Common myeloid progenitor, CD34-positive (primary cell): ENCODE results near the gene GAP43.
"Not testable (repeated sequence)": the region's sequence is repeated elsewhere in the genome, so short reads cannot be mapped to it uniquely, and the experiment has no call there.

ENCODE experiments used
- CTCF ChIA-PET: fragments of 350-600 bp; sonication (Branson Sonifier 250); formaldehyde crosslinking; loops from one replicate; lab custom pipeline; 2021; ENCODE audit warnings: antibody characterized with exemption; lab: Charles Lee
- POLR2A ChIA-PET: fragments of 350-600 bp; sonication (Branson Sonifier 250); formaldehyde crosslinking; loops from one replicate; lab custom pipeline; 2021; ENCODE audit warnings: antibody characterized with exemption; lab: Charles Lee
- DNase-seq, 3 donors: peaks; one replicate each; pipeline versions ENCODE4 v3.0.0 to v3.0.0-alpha.2; 2013
- H3K27ac ChIP-seq, 2 experiments: 1 replicate in 1 of 2; 2 replicates in 1 of 2; pipeline ENCODE4 v1.7.0; 2013; ENCODE audit warnings: inconsistent platforms in 2 of 2, low read length in 2 of 2, mild to moderate bottlenecking in 2 of 2, low read depth in 1 of 2, moderate library complexity in 1 of 2; ENCODE audit not compliant: severe bottlenecking in 2 of 2, insufficient read depth in 1 of 2, poor library complexity in 1 of 2
- H3K27me3 ChIP-seq, 5 experiments: replicated peaks in 2 of 5; 1 replicate in 3 of 5; 2 replicates in 2 of 5; pipeline versions ENCODE4 v1.6.1 to v1.7.0; 2013; ENCODE audit warnings: low read length in 4 of 5, mild to moderate bottlenecking in 2 of 5, moderate library complexity in 2 of 5, inconsistent platforms in 1 of 5; ENCODE audit not compliant: insufficient read depth in 5 of 5, control insufficient read depth in 4 of 5
- H3K36me3 ChIP-seq, 4 experiments: 1 replicate in 2 of 4; 2 replicates in 2 of 4; pipeline versions ENCODE4 v1.6.1 to v1.7.0; 2013; ENCODE audit warnings: low read length in 3 of 4, control low read depth in 1 of 4, mild to moderate bottlenecking in 1 of 4; ENCODE audit not compliant: control insufficient read depth in 4 of 4, insufficient read depth in 4 of 4
- H3K4me1 ChIP-seq, 4 experiments: 1 replicate in 3 of 4; 2 replicates in 1 of 4; pipeline versions ENCODE4 v1.6.1 to v1.7.1; 2013; ENCODE audit warnings: low read length in 3 of 4, mild to moderate bottlenecking in 3 of 4, control low read depth in 1 of 4, inconsistent platforms in 1 of 4, moderate library complexity in 1 of 4; ENCODE audit not compliant: control insufficient read depth in 4 of 4, insufficient read depth in 4 of 4; ENCODE audit errors: control extremely low read depth in 1 of 4
- H3K4me3 ChIP-seq, 7 experiments: 1 replicate in 4 of 7; 2 replicates in 3 of 7; pipeline versions ENCODE4 v1.5.1 to v1.7.0; 2013; ENCODE audit warnings: mild to moderate bottlenecking in 7 of 7, low read length in 6 of 7, moderate library complexity in 6 of 7, inconsistent platforms in 2 of 7, low read depth in 2 of 7, control low read depth in 1 of 7; ENCODE audit not compliant: insufficient read depth in 4 of 7, control insufficient read depth in 1 of 7; ENCODE audit errors: extremely low read depth in 1 of 7
- H3K9me3 ChIP-seq, 5 experiments: 1 replicate in 4 of 5; 2 replicates in 1 of 5; pipeline versions ENCODE4 v1.6.1 to v1.7.1; 2013; ENCODE audit warnings: low read length in 4 of 5, mild to moderate bottlenecking in 2 of 5, inconsistent platforms in 1 of 5, low read depth in 1 of 5, moderate library complexity in 1 of 5; ENCODE audit not compliant: control insufficient read depth in 4 of 5, insufficient read depth in 2 of 5; ENCODE audit errors: control extremely low read depth in 1 of 5
- WGBS: methylation state at CpG from one replicate; pipeline ENCODE4 v1.1.5; 2013; ENCODE audit not compliant: insufficient coverage; 5-methylcytosine and 5-hydroxymethylcytosine counted together

GAP43 gene

GRCh38 chr3:115736341-115736740 lies 113.0 kb downstream of the GAP43 start:
- H3K36me3 ChIP-seq, H3K4me3 ChIP-seq, H3K9me3 ChIP-seq, CTCF ChIA-PET, DNase-seq, H3K27me3 ChIP-seq, POLR2A ChIA-PET, H3K27ac ChIP-seq, H3K4me1 ChIP-seq: not testable (repeated sequence)
- no CpG with 5 or more reads among the region's 3 CpGs for WGBS

- H3K27me3 ChIP-seq, result no peaks in the 10 kb centered on the region
- CTCF ChIA-PET, result no interaction called here
- no peak overlapping the region for H3K4me3 ChIP-seq
- no peak overlapping the region for H3K27ac ChIP-seq
- POLR2A ChIA-PET, result no interaction called here
- DNase-seq, result no peak
- WGBS, result 98% methylated on average over 5 of the region's 5 CpGs
- H3K9me3 ChIP-seq, result peaks cover 0 to 5% (median 0%) of the 10 kb centered on the region in 5 experiments
- no peaks in the 10 kb centered on the region for H3K36me3 ChIP-seq
- no peaks in the 10 kb centered on the region for H3K4me1 ChIP-seq
Observed at GRCh38 chr3:115741650-115742049, 118.3 kb downstream of the GAP43 start.

DNA sequence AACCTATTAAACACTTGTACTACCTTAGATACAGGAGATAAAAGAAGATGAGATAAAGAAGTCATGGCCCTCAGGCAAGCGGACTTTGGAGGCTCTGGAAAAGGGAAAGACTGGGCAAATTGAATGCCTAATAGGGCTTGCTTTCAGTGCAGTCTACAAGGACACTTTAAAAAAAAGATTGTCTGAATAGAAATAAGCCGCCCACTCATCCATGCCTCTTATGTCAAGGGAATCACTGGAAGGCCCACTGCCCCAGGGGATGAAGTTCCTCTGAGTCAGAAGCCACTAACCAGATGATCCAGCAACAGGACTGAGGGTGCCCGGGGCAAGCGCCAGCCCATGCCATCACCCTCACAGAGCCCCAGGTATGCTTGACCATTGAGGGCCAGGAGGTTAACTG lies 121.2 kb downstream of the GAP43 start:
- H3K9me3 ChIP-seq, H3K27ac ChIP-seq, H3K4me1 ChIP-seq, CTCF ChIA-PET, H3K27me3 ChIP-seq, H3K4me3 ChIP-seq, H3K36me3 ChIP-seq, POLR2A ChIA-PET, DNase-seq: not testable (repeated sequence)
- 100% methylated on average over 3 of the region's 4 CpGs for WGBS

DNA sequence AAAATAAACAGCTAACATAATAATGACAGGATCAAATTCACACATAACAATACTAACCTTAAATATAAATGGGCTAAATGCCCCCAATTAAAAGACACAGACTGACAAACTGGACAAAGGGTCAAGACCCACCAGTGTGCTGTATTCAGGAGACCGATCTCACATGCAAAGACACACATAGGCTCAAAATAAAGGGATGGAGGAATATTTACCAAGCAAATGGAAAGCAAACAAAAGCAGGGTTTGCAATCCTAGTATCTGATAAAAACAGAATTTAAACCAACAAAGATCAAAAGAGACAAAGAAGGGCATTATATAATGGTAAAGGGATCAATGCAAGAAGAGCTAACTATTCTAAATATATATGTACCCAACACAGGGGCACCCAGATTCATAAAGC lies 129.7 kb downstream of the GAP43 start:
- H3K27ac ChIP-seq, CTCF ChIA-PET, H3K9me3 ChIP-seq, DNase-seq, H3K4me3 ChIP-seq, H3K4me1 ChIP-seq, H3K36me3 ChIP-seq, H3K27me3 ChIP-seq: not testable (repeated sequence)
- POLR2A ChIA-PET, result interaction anchor here (0.7 kb wide), 1 partner anchor 237 kb away, joined by 4 read pairs; no protein-coding TSS in a partner anchor
- WGBS, result no CpG with 5 or more reads among the region's 1 CpG

GRCh38 chr3:115758076-115758763 lies 134.9 kb downstream of the GAP43 start:
- Histone ChIP-seq H3K27ac (no peak overlapping the region), H3K36me3 (no peaks in the 10 kb centered on the region), H3K9me3 (no peaks in the 10 kb centered on the region), H3K4me3 (no peak overlapping the region), H3K4me1 (no peaks in the 10 kb centered on the region), H3K27me3 (peaks cover 0 to 2% (median 0%) of the 10 kb centered on the region in 5 experiments)
- DNase-seq, result no peak
- 100% methylated on average over 1 of the region's 1 CpG for WGBS
- POLR2A ChIA-PET, result no interaction called here
- CTCF ChIA-PET, result no interaction called here

- ChIA-PET POLR2A (no interaction called here), CTCF (no interaction called here)
- Histone ChIP-seq H3K4me3 (no peak overlapping the region), H3K4me1 (no peaks in the 10 kb centered on the region), H3K27ac (no peak overlapping the region), H3K27me3 (peaks cover 0 to 2% (median 0%) of the 10 kb centered on the region in 5 experiments), H3K36me3 (no peaks in the 10 kb centered on the region), H3K9me3 (no peaks in the 10 kb centered on the region)
- WGBS, result 100% methylated on average over 3 of the region's 3 CpGs
- DNase-seq, result no peak
Observed at GRCh38 chr3:115760716-115761115, 137.4 kb downstream of the GAP43 start.

- POLR2A ChIA-PET, result interaction anchor here (0.5 to 0.6 kb wide), 2 partner anchors 217 to 1678 kb away, joined by 3 read pairs; no protein-coding TSS in a partner anchor
- no peaks in the 10 kb centered on the region for H3K4me1 ChIP-seq
- CTCF ChIA-PET, result interaction anchor here (0.7 to 0.9 kb wide), 2 partner anchors 11 to 51 kb away, joined by 3 read pairs; no protein-coding TSS in a partner anchor
Observed at GRCh38 chr3:115761927-115762305, 138.6 kb downstream of the GAP43 start.

More at GRCh38 chr3:115761927-115762305, 138.6 kb downstream of the GAP43 start:
- peaks cover 0 to 2% (median 0%) of the 10 kb centered on the region in 5 experiments for H3K27me3 ChIP-seq
- no peak overlapping the region for H3K27ac ChIP-seq
- H3K36me3 ChIP-seq, result no peaks in the 10 kb centered on the region
- no peak overlapping the region for H3K4me3 ChIP-seq
- DNase-seq, result no peak
- H3K9me3 ChIP-seq, result no peaks in the 10 kb centered on the region
